Upper lobe of right lung (tissue), 1 donor: ENCODE results near the gene CMIP. TPM values are rescaled to one million over a fixed set of nuclear protein-coding genes. Genes with fewer than 3 reads are reported as not detected.

Experiments
- ATAC-seq: fragments of 200-7000 bp; cut with Tn5 transposase; one replicate; pipeline ENCODE4 v1.9.1; 2020; ENCODE audit warnings: mild to moderate bottlenecking, moderate library complexity
- DNase-seq: peaks from one replicate; pipeline ENCODE4 v3.0.0-alpha.2; 2020
- H3K27ac ChIP-seq: fragments of 200-600 bp; one replicate; pipeline ENCODE4 v1.8.0; 2022
- H3K27me3 ChIP-seq: fragments of 200-600 bp; one replicate; pipeline ENCODE4 v1.8.0; 2022; ENCODE audit warnings: mild to moderate bottlenecking
- H3K36me3 ChIP-seq: fragments of 200-600 bp; one replicate; pipeline ENCODE4 v1.8.0; 2022
- H3K4me1 ChIP-seq: fragments of 200-600 bp; one replicate; pipeline ENCODE4 v1.8.0; 2022
- H3K4me3 ChIP-seq: fragments of 200-600 bp; one replicate; pipeline ENCODE4 v1.8.0; 2022; ENCODE audit warnings: mild to moderate bottlenecking
- H3K9me3 ChIP-seq: fragments of 200-600 bp; one replicate; pipeline ENCODE4 v1.8.0; 2022
- intact Hi-C: fragments of 100-400 bp; cut with DNase I; formaldehyde crosslinking; loops from one replicate; pipeline ENCODE4 v1.11.0; 2022
- total RNA-seq: library from RNA; stranded (reverse); fragmentation: NEBNext Ultra II Directional; extraction: Animal tissue kit (Norgen Biotek cat#: 25700); gene quantifications from one replicate; pipeline ENCODE4 v1.2.1, GENCODE V29; 2021
- TF ChIP-seq, protein P1 (sequence below): fragments of 200-600 bp; IDR thresholded peaks from one replicate; pipeline ENCODE4 v1.8.0; 2022; ENCODE audit warnings: antibody characterized with exemption
- donor health status: DM: no; HTN: yes; CAD: no; lungs with severe emphysema.

Gene CMIP
- total RNA-seq, 1 donor from 2014 or later = 73.8 TPM

DNA sequence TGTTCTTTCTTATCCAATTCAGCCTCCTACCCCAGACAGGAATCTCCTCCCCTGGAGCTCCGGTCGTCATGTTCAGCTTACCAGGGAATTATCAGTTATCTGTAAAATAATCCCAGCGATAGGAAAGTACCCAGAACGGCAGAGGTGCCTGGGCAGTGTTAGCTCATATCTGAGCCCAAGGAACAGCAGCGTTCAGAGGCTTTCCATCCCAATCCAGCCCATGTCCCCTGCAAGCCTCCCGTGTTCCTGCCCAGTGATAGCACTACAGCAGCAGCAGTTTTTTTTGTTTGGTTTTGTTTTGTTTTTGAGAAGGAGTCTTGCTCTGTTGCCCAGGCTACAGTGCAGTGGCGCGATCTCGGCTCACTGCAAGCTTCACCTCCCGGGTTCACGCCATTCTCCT lies 158.2 kb downstream of the CMIP start:
- ATAC-seq (no peak), DNase-seq (no peak)
- Histone ChIP-seq H3K9me3 (no peaks in the 10 kb centered on the region), H3K4me1 (peaks cover 14% of the 10 kb centered on the region), H3K27me3 (no peaks in the 10 kb centered on the region), H3K36me3 (no peaks in the 10 kb centered on the region), H3K4me3 (no peak overlapping the region), H3K27ac (no peak overlapping the region)
- TF ChIP-seq, protein P1, sequence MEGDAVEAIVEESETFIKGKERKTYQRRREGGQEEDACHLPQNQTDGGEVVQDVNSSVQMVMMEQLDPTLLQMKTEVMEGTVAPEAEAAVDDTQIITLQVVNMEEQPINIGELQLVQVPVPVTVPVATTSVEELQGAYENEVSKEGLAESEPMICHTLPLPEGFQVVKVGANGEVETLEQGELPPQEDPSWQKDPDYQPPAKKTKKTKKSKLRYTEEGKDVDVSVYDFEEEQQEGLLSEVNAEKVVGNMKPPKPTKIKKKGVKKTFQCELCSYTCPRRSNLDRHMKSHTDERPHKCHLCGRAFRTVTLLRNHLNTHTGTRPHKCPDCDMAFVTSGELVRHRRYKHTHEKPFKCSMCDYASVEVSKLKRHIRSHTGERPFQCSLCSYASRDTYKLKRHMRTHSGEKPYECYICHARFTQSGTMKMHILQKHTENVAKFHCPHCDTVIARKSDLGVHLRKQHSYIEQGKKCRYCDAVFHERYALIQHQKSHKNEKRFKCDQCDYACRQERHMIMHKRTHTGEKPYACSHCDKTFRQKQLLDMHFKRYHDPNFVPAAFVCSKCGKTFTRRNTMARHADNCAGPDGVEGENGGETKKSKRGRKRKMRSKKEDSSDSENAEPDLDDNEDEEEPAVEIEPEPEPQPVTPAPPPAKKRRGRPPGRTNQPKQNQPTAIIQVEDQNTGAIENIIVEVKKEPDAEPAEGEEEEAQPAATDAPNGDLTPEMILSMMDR = no peak
- intact Hi-C loops = no loop called here

DNA sequence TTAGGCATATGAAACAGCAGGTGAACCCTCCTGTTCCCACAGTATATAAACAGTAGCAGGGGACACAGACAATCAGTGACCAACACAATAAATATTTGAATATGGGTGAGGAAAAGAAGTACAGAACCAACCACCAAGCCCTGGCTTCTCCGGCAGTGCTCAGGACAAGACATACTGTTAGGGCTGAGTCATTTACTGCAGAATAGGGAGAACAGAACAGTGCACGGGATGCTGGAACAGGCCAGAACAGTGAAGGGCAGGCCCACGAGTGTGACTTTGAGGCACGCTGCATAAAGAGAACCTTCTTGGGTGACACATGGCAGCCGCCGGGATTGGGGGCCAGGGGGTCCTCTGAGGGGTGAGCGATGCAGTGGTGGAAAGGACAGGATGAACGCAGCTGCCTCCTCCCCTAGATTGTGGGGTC lies 160.4 kb downstream of the CMIP start:
- peaks cover 25% of the 10 kb centered on the region for H3K4me1 ChIP-seq
- intact Hi-C loops = no loop called here
- H3K9me3 ChIP-seq = no peaks in the 10 kb centered on the region
- H3K36me3 ChIP-seq = no peaks in the 10 kb centered on the region
- TF ChIP-seq, protein P1 = no peak
- ATAC-seq = no peak
- DNase-seq = no peak
- no peak overlapping the region for H3K4me3 ChIP-seq
- no peak overlapping the region for H3K27ac ChIP-seq
- no peaks in the 10 kb centered on the region for H3K27me3 ChIP-seq

DNA sequence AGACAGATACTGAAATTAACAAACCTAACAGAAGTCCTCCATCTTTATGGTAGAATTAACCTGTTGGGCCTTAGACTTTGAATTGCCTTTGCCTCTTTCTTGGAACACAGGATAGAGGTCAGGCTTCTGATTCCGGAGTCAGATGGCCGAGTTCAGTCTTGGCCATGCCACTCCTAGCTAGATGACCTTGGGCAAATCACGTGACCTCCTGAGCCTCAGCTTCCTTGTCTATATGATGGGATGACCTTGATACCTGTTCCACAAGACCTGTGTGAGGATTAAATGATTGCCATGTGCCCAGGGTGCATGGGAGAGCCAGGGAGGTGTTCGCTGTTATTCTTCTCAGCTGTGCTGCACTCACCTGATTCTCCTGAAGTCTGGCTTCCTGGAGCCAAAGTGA lies 161.4 kb downstream of the CMIP start:
- DNase-seq (no peak), ATAC-seq (no peak)
- intact Hi-C loops = no loop called here
- Histone ChIP-seq H3K27ac (no peak overlapping the region), H3K4me3 (no peak overlapping the region), H3K9me3 (no peaks in the 10 kb centered on the region), H3K4me1 (peaks cover 27% of the 10 kb centered on the region), H3K36me3 (no peaks in the 10 kb centered on the region), H3K27me3 (no peaks in the 10 kb centered on the region)
- TF ChIP-seq, protein P1 = no peak

DNA sequence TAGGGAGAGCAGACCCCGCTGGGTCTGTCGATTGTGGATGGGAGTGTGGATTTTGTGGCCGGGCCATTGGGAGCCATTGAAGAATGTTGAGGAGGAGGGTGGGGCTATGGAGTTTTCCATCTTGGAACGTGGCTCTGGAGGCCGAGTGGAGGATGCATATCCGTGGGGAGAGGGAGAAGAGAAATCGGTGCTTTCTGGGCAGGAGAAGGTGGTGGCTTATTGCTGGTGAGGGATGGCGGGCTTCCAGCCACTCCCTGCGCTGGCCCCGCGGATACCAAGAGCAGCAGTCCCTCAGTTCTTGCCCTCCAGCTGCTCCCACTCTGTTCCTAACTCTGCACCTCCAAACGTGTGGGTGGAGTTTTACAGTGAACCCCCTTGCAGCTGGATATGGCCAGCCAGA lies 162.4 kb downstream of the CMIP start:
- no peaks in the 10 kb centered on the region for H3K9me3 ChIP-seq
- H3K36me3 ChIP-seq = no peaks in the 10 kb centered on the region
- ATAC-seq (no peak), DNase-seq (no peak)
- H3K27me3 ChIP-seq = no peaks in the 10 kb centered on the region
- H3K27ac ChIP-seq = no peak overlapping the region
- TF ChIP-seq, protein P1 = no peak
- no peak overlapping the region for H3K4me3 ChIP-seq
- intact Hi-C loops = no loop called here
- peaks cover 27% of the 10 kb centered on the region for H3K4me1 ChIP-seq

DNA sequence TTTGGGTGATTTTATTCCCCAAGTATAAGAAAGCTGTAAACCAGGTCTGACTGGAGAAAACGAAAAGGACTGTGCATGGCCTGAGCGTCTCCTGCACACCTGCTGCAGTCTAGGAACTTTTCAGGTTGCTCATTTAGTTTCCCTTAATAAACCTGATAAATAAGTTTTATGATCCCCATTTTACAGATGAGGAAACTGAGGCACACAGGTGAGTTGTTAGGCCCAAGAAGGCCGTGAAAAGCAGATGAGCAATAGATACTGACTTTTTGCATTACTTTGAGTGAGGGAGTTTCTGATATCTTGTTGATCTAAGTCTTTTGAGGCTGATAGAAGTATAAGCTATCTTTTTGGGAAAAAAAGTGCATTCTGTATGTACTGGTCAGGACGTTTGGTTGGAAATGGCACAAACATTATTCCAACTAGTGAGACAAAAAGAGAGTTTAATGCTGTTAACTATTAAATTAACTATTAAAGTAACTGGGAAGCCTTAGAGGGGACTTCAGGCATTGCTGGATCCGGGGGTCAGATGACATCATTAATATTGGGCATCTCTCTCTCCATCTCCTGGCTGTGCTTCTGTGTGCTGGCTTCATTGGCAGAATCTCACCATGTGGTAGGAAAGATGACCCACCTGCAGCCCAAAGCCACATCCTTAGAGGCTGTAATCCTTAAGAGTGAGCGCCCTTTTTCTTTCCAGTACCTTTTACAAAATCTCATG lies 163.4 kb downstream of the CMIP start:
- TF ChIP-seq, protein P1 = no peak
- ATAC-seq (no peak), DNase-seq (no peak)
- Histone ChIP-seq H3K4me3 (no peak overlapping the region), H3K36me3 (no peaks in the 10 kb centered on the region), H3K4me1 (peaks cover 32% of the 10 kb centered on the region), H3K27me3 (no peaks in the 10 kb centered on the region), H3K27ac (no peak overlapping the region), H3K9me3 (no peaks in the 10 kb centered on the region)
- intact Hi-C loops = no loop called here
